Activated CD4-positive, alpha-beta memory T cell treated with anti-CD3 and anti-CD28 coated beads, Interleukin-2, amount 10 ng/mL, durations not matched to agents 7 days and 5 days (primary cell): ENCODE measurements around the gene CAMTA1. TPM values are rescaled to one million over a fixed set of nuclear protein-coding genes. Genes with fewer than 3 reads are reported as not detected.

ENCODE experiments used
- CTCF ChIA-PET: fragments of 350-600 bp; sonication (Branson Sonifier 250); formaldehyde crosslinking; loops from one replicate; lab custom pipeline; 2021; ENCODE audit warnings: antibody characterized with exemption, inconsistent platforms; lab: Charles Lee
- POLR2A ChIA-PET: fragments of 350-600 bp; sonication (Branson Sonifier 250); formaldehyde crosslinking; loops from one replicate; lab custom pipeline; 2021; ENCODE audit warnings: antibody characterized with exemption; lab: Charles Lee
- DNase-seq: peaks from one replicate; pipeline ENCODE4 v3.0.0-alpha.2; 2020
- H3K27ac Mint-ChIP-seq: one replicate; pipeline ENCODE4 v1.8.0; 2021; ENCODE audit warnings: mild to moderate bottlenecking, mixed read lengths
- H3K27me3 Mint-ChIP-seq: one replicate; pipeline ENCODE4 v1.8.0; 2021; ENCODE audit warnings: mixed read lengths
- H3K36me3 Mint-ChIP-seq: one replicate; pipeline ENCODE4 v1.8.0; 2021; ENCODE audit warnings: low read depth, mixed read lengths
- H3K4me1 Mint-ChIP-seq: one replicate; pipeline ENCODE4 v1.8.0; 2021; ENCODE audit warnings: mixed read lengths
- H3K4me3 Mint-ChIP-seq: one replicate; pipeline ENCODE4 v1.8.0; 2021; ENCODE audit warnings: mild to moderate bottlenecking, mixed read lengths
- H3K9me3 Mint-ChIP-seq: one replicate; pipeline ENCODE4 v1.8.0; 2021; ENCODE audit warnings: mixed read lengths
- total RNA-seq, 2 experiments: library from RNA; stranded (reverse); gene quantifications; one replicate each; pipeline ENCODE4 v1.2.3, GENCODE V29; 2021

The CAMTA1 gene
- total RNA-seq, 2 experiments from 2014 or later: 43.0 to 47.3 TPM

- Mint-ChIP-seq H3K27me3 (peaks cover 20% of the 10 kb centered on the region), H3K9me3 (no peaks in the 10 kb centered on the region), H3K27ac (no peak overlapping the region), H3K36me3 (no peaks in the 10 kb centered on the region), H3K4me3 (no peak overlapping the region), H3K4me1 (no peaks in the 10 kb centered on the region)
- ChIA-PET CTCF (interaction anchor here (1.3 kb wide), 1 partner anchor 38 kb away, joined by 3 read pairs; no protein-coding TSS in a partner anchor), POLR2A (no interaction called here)
- DNase-seq: no peak
Measured at GRCh38 chr1:6757719-6758435, 27.4 kb upstream of the CAMTA1 start.

GRCh38 chr1:6761196-6761737 lies 24.0 kb upstream of the CAMTA1 start:
- CTCF ChIA-PET: no interaction called here
- Mint-ChIP-seq H3K4me3 (no peak overlapping the region), H3K27me3 (peaks cover 16% of the 10 kb centered on the region), H3K4me1 (no peaks in the 10 kb centered on the region), H3K9me3 (no peaks in the 10 kb centered on the region), H3K27ac (no peak overlapping the region), H3K36me3 (no peaks in the 10 kb centered on the region)
- DNase-seq: no peak
- POLR2A ChIA-PET: no interaction called here

- no peaks in the 10 kb centered on the region for H3K4me1 Mint-ChIP-seq
- DNase-seq: no peak
- POLR2A ChIA-PET: no interaction called here
- CTCF ChIA-PET: interaction anchor here (0.7 kb wide), 1 partner anchor 42 kb away, joined by 3 read pairs; no protein-coding TSS in a partner anchor
- H3K4me3 Mint-ChIP-seq: no peak overlapping the region
- H3K27me3 Mint-ChIP-seq: peaks cover 10% of the 10 kb centered on the region
- H3K27ac Mint-ChIP-seq: no peak overlapping the region
- no peaks in the 10 kb centered on the region for H3K36me3 Mint-ChIP-seq
- no peaks in the 10 kb centered on the region for H3K9me3 Mint-ChIP-seq
Measured at GRCh38 chr1:6762060-6762459, 23.2 kb upstream of the CAMTA1 start.

- no peak for DNase-seq
- Mint-ChIP-seq H3K36me3 (no peaks in the 10 kb centered on the region), H3K27me3 (peaks cover 24% of the 10 kb centered on the region), H3K27ac (no peak overlapping the region), H3K4me1 (peaks cover 5% of the 10 kb centered on the region), H3K4me3 (no peak overlapping the region), H3K9me3 (no peaks in the 10 kb centered on the region)
- POLR2A ChIA-PET: no interaction called here
- CTCF ChIA-PET: no interaction called here
Measured at GRCh38 chr1:6770751-6771440, 14.4 kb upstream of the CAMTA1 start.

GRCh38 chr1:6771441-6771769 lies 13.8 kb upstream of the CAMTA1 start:
- ChIA-PET CTCF (no interaction called here), POLR2A (no interaction called here)
- no peak overlapping the region for H3K4me3 Mint-ChIP-seq
- peaks cover 27% of the 10 kb centered on the region for H3K27me3 Mint-ChIP-seq
- peaks cover 5% of the 10 kb centered on the region for H3K4me1 Mint-ChIP-seq
- H3K9me3 Mint-ChIP-seq: peaks cover 3% of the 10 kb centered on the region
- no peak for DNase-seq
- no peaks in the 10 kb centered on the region for H3K36me3 Mint-ChIP-seq
- no peak overlapping the region for H3K27ac Mint-ChIP-seq

- POLR2A ChIA-PET: no interaction called here
- CTCF ChIA-PET: no interaction called here
- Mint-ChIP-seq H3K4me3 (no peak overlapping the region), H3K36me3 (no peaks in the 10 kb centered on the region), H3K4me1 (peaks cover 16% of the 10 kb centered on the region), H3K27ac (no peak overlapping the region), H3K9me3 (peaks cover 7% of the 10 kb centered on the region), H3K27me3 (peaks cover 30% of the 10 kb centered on the region)
- no peak for DNase-seq
Measured at GRCh38 chr1:6774381-6774780, 10.9 kb upstream of the CAMTA1 start.

- Mint-ChIP-seq H3K4me3 (no peak overlapping the region), H3K9me3 (peaks cover 7% of the 10 kb centered on the region), H3K4me1 (peaks cover 16% of the 10 kb centered on the region), H3K36me3 (no peaks in the 10 kb centered on the region), H3K27ac (no peak overlapping the region), H3K27me3 (peaks cover 29% of the 10 kb centered on the region)
- POLR2A ChIA-PET: no interaction called here
- no peak for DNase-seq
- CTCF ChIA-PET: no interaction called here
Measured at GRCh38 chr1:6775261-6776043, 9.8 kb upstream of the CAMTA1 start.

- H3K27me3 Mint-ChIP-seq: peaks cover 27% of the 10 kb centered on the region
- no peak overlapping the region for H3K4me3 Mint-ChIP-seq
- POLR2A ChIA-PET: no interaction called here
- no peaks in the 10 kb centered on the region for H3K36me3 Mint-ChIP-seq
- H3K27ac Mint-ChIP-seq: no peak overlapping the region
- CTCF ChIA-PET: no interaction called here
- peaks cover 16% of the 10 kb centered on the region for H3K4me1 Mint-ChIP-seq
- peaks cover 7% of the 10 kb centered on the region for H3K9me3 Mint-ChIP-seq
- no peak for DNase-seq
Measured at GRCh38 chr1:6776389-6776788, 8.9 kb upstream of the CAMTA1 start.

- Mint-ChIP-seq H3K36me3 (no peaks in the 10 kb centered on the region), H3K4me3 (no peak overlapping the region), H3K9me3 (peaks cover 7% of the 10 kb centered on the region), H3K27me3 (peaks cover 27% of the 10 kb centered on the region), H3K4me1 (peaks cover 16% of the 10 kb centered on the region), H3K27ac (no peak overlapping the region)
- CTCF ChIA-PET: no interaction called here
- DNase-seq: no peak
- POLR2A ChIA-PET: no interaction called here
Measured at GRCh38 chr1:6776895-6777294, 8.4 kb upstream of the CAMTA1 start.

GRCh38 chr1:6777813-6778212 lies 7.4 kb upstream of the CAMTA1 start:
- ChIA-PET CTCF (no interaction called here), POLR2A (no interaction called here)
- Mint-ChIP-seq H3K27ac (no peak overlapping the region), H3K4me3 (no peak overlapping the region), H3K27me3 (peaks cover 27% of the 10 kb centered on the region), H3K4me1 (peaks cover 16% of the 10 kb centered on the region), H3K9me3 (peaks cover 7% of the 10 kb centered on the region), H3K36me3 (no peaks in the 10 kb centered on the region)
- no peak for DNase-seq

- Mint-ChIP-seq H3K4me1 (peaks cover 25% of the 10 kb centered on the region), H3K27ac (no peak overlapping the region), H3K27me3 (peaks cover 23% of the 10 kb centered on the region), H3K9me3 (peaks cover 7% of the 10 kb centered on the region), H3K36me3 (no peaks in the 10 kb centered on the region), H3K4me3 (no peak overlapping the region)
- ChIA-PET CTCF (no interaction called here), POLR2A (no interaction called here)
- DNase-seq: no peak
Measured at GRCh38 chr1:6779089-6779805, 6.0 kb upstream of the CAMTA1 start.

- H3K27ac Mint-ChIP-seq: no peak overlapping the region
- no peaks in the 10 kb centered on the region for H3K9me3 Mint-ChIP-seq
- H3K27me3 Mint-ChIP-seq: peaks cover 10% of the 10 kb centered on the region
- CTCF ChIA-PET: interaction anchor here (1.0 kb wide), 1 partner anchor 38 kb away, joined by 3 read pairs; no protein-coding TSS in a partner anchor
- H3K4me1 Mint-ChIP-seq: peaks cover 31% of the 10 kb centered on the region
- POLR2A ChIA-PET: no interaction called here
- H3K36me3 Mint-ChIP-seq: peaks cover 7% of the 10 kb centered on the region
- no peak overlapping the region for H3K4me3 Mint-ChIP-seq
- DNase-seq: no peak
Measured at GRCh38 chr1:6782151-6782550, 3.1 kb upstream of the CAMTA1 start.
